Non-pigmented ciliary epithelial cell (primary cell): ENCODE data around the gene TGM1.
"Not testable (repeated sequence)": the region's sequence is repeated elsewhere in the genome, so short reads cannot be mapped to it uniquely, and the experiment has no call there.

Experiments
- DNase-seq: peaks from one replicate; pipeline ENCODE4 v3.0.0-alpha.2; 2010; ENCODE audit warnings: low read depth

Gene TGM1

GRCh38 chr14:24233538-24233866, 29.5 kb downstream of the TGM1 start:
- DNase-seq: no peak

DNA sequence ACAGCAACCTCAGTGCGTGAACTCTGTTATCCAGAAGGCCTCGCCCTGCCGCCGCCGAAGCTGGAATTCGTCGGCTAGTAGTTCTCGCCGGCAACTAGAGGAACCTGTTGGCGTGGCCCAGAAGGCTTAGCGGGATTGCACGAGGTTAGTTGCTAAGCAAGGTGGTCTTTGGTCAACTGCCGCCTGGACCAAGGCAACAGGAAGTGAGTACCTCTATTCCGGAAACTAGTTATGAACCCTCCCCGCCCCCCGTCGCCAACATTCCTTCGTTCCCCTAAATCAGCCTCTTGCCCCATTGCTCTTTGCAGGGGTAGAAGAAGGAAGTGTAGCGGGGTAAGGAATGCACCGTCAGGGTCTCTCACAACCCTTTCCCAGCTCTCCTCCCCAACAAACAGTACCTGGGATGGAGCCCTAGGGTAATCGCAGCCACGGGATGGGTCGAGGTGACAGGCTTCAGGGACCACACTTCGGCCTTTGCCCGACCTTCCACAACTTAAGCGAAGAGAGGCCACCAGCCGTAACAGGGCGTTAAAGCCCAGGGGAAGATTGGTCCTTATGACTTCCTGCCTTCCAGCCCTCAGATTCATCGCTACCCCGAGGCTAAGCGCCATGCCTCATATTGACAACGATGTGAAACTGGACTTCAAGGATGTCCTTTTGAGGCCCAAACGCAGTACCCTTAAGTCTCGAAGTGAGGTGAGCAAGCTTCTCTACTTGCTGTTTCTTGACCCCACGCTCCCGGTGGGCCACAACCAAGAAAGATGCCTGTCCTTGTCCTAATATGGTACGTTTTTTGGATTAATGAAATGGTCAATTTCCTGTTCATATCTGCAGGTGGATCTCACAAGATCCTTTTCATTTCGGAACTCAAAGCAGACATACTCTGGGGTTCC, 30.1 kb downstream of the TGM1 start, which contains the start of gene GMPR2:
Gene GMPR2, plus strand, starts transcription at position 285 of the 893 bp plus-strand sequence. Its CDS starts 325 bp downstream, at position 610.
- no peak for DNase-seq

DNA sequence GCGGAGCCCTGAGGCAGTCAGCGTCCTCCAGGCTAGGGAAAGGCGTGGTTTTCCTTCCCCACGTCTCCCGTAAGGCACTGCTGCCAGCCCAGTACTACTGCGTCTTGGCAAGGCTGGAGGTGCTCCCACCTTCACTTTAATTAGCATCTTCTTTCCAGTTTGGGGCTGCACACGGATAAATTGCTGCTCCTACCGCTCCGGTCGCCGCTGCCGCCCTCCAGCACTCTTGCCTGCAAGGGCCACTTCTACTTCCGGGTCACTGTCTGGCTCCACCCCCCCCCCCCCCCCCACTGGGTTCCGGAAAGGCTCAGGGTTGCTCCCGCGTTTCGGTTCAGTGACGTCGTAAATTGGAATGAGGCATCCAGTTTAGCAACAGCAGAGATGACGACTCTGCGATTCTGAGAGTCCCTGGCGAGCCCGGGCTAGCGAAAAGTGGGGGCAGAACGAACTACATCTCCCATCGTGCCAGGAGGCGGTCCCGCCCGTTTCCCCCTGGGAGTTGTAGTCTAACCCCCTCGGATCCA, 30.8 kb downstream of the TGM1 start, which contains the start of gene NEDD8:
Gene NEDD8, minus strand, starts transcription at position 247 of the 524 bp plus-strand sequence. Its CDS starts 100 bp downstream, at position 147.
- DNase-seq: peak; percentile 75

GRCh38 chr14:24231263-24232120, 31.5 kb downstream of the TGM1 start:
- no peak for DNase-seq

GRCh38 chr14:24228902-24229301, 34.1 kb downstream of the TGM1 start:
- DNase-seq: no peak

- no peak for DNase-seq
Measured at GRCh38 chr14:24226473-24226872, 36.5 kb downstream of the TGM1 start.

DNA sequence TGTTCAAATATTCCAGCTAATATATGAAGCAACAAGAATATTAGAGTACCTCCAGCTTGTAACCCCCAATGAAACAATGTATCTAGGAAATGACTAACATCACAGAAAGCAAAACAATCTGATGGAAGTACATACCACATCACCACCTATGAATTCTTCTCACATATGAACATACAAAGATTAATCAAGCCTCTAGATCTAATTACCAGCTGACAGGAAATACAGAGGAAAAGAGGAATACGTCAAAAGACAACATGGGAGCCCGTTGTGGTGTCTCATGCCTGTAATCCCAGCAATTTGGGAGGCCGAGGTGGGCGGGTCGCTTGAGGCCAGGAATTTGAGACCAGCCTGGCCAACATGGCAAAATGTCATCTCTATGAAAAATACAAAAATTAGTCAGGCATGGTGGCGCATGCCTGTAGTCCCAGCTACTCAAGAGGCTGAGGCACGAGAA, 38.3 kb downstream of the TGM1 start:
- DNase-seq: peak; percentile 93

GRCh38 chr14:24222987-24223386, 40.0 kb downstream of the TGM1 start:
- DNase-seq: not testable (repeated sequence)

DNA sequence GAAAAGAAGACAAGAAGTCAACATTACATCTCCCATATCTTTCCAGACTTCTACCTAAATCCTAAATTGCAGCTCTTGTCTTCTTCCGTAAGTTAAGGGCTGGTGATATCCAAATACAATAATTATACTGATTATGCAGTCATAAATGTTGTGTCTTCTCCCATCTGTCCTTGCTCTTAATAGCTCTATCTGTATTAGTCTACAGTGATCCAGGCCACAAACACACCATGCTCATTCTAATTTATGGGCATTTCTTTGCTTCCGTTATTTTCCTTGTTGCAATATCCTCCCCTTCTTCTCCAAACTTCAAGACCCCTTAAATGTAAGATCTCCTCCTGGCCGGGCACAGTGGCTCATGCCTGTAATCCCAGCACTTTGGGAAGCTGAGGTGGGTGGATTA, 43.5 kb downstream of the TGM1 start:
- DNase-seq: no peak

- no peak for DNase-seq
Measured at GRCh38 chr14:24219080-24219479, 43.9 kb downstream of the TGM1 start.

DNA sequence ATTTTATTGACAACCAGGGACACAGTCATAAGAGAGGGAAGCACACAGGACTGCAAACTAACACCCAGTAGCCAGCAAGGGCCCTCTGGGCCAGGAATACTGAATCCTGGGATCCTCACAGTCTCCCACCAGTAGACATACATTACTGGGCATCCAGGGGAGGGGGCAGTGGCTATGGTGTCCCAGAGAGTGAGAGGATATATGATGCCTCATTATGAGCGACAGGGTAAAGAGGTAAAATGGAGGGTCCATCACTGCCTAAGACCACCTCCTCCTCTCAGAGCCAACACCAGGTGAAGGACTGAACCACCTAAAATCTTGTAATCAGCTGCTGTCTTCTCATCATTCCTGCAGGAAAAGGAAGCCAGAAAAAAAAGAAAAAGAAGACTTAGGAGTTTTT, 46.1 kb downstream of the TGM1 start:
- DNase-seq: not testable (repeated sequence)

DNA sequence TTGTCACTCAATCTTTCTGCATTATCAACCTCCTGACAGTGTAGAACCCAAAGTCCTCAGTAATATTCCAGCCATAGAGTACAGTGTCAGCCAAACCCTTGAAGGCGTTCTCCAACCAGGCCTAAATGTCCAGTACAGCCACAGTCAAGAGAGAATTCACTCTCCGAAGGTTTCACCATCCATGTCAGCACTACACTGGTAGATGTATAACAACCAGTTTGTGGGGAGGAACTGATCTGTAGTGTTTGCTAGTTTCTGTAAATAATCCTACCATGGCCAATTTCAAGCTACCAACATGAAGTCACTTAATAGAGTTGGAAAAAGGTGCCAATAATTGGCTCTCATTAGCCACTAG, 46.7 kb downstream of the TGM1 start:
- DNase-seq: no peak

- peak; percentile 50 for DNase-seq
Measured at GRCh38 chr14:24215495-24216344, 47.3 kb downstream of the TGM1 start, which contains the start of gene MDP1. Gene MDP1, minus strand, starts transcription at chr14:24216066. Its CDS starts 111 bp downstream, at chr14:24215955.

- no peak for DNase-seq
Measured at GRCh38 chr14:24213866-24214662, 48.9 kb downstream of the TGM1 start.

DNA sequence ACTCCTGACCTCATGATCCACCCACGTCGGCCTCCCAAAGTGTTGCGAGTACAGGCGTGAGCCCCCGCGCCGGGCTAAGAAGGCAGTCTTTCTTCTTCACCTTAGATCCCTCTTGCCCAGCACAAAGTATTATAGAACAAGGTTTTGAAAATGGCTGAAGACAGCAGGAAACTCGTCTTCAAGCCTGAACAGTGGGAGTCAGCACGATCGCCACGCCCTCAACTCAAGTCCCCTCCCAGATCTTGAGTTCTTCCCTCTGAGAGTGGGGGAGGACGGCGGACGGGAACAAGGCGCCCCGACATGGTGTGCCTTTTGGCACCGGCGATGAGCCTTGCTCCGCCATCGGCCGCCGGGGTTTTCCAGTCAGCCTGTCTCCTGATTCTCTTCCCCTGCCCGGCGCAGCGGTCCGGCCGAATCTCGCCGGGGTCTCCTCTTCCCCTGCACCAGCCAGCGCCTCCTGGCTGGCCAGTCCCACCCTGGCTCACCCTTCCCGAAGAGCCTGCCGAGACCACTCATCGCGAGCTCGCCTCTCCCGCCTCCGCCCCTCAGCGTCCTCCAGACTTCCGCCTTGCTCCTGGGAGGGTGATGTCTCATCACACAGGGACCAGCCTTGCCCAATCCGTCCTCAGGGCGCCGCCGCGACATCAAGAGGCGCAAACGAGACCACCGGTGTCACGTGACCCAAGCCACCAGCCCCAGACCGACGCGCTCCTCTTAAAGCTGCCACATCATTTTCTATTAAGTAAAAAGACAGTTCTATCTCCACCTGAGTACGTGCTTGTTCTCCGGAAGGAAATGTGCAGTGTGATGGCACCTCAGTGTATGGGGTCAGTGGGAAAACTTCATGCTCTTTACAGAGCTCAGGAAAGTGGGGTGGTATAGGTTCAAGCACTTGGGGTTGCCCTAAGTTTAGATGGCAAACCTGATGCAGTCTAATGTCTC, 49.8 kb downstream of the TGM1 start, which contains the start of gene CHMP4A:
Gene CHMP4A, minus strand, starts transcription at position 565 of the 942 bp plus-strand sequence. Its CDS starts 49 bp downstream, at position 516.
- peak; percentile 96 for DNase-seq

DNA sequence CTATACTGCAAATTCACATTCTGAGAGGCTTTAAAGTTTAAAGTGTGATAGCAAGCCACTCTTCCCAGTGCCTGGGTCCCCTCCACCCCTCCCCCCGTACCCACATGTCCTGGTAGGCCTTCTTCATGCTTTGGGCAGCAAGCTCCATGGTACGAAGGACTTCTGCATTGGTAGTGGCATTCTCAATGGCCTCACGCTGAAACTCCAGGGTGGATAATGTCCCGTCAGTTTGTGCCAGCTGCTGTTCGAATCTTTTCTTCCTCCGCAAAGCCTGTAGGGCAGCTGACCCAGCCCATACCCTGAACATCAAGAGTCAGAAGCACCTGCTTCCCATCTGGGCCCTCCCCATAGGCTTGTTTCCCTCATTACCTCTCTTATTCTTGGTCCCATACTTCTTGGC, 51.7 kb downstream of the TGM1 start:
- no peak for DNase-seq

DNA sequence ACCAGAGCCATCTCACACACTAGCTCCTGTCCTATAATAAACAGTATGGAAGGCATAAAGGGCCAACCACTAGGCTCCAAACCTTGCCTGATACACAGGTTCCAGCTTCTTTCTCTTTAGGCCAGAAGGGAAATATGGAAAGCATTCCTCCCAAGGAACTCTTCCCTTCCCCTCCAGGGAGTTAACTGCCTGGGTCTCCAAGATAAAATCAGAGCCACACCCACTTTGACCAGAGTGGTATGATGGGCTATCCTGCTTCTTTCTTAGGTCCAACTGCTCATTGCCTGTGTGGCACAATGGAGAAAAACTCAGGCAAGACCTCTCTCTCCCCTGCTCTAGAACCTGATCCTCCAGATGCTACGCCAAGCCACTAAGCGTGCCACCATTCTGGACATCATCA, 55.4 kb downstream of the TGM1 start:
- no peak for DNase-seq

DNA sequence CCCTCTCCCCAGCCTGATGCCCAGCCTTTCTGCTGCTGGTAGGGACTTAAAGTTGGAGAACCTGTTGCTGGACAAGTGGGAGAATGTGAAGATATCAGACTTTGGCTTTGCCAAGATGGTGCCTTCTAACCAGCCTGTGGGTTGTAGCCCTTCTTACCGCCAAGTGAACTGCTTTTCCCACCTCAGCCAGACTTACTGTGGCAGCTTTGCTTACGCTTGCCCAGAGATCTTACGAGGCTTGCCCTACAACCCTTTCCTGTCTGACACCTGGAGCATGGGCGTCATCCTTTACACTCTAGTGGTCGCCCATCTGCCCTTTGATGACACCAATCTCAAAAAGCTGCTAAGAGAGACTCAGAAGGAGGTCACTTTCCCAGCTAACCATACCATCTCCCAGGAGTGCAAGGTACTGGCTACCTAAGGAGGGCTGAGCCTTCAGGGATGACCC, 55.8 kb downstream of the TGM1 start:
- DNase-seq: no peak
